Measurements from ENCODE around the gene SOCS6. TPM values are rescaled to one million over a fixed set of nuclear protein-coding genes. Genes with fewer than 3 reads are reported as not detected.
"Not testable (repeated sequence)": the region's sequence is repeated elsewhere in the genome, so short reads cannot be mapped to it uniquely, and the experiment has no call there.

SOCS6 gene
- total RNA-seq, 1 experiment from 2014 or later = 15.5 TPM

- H3K27ac ChIP-seq (ENCODE audit: low read depth, low read length, poor library complexity, severe bottlenecking) = no peak overlapping the region
- TF ChIP-seq CTCF (conservative IDR thresholded peaks at IDR 0.05; ENCODE audit: low read depth, low read length) = no peak
- no peak for TF ChIP-seq EZH2 (IDR thresholded peaks at IDR 0.05; ENCODE audit: borderline replicate concordance, low read depth, low read length, poor library complexity, severe bottlenecking)
- intact Hi-C loops (cut with micrococcal nuclease; ENCODE audit: unreplicated experiment) = no loop called here
- no peaks in the 10 kb centered on the region for H3K27me3 ChIP-seq (replicated peaks; ENCODE audit: insufficient read depth, low read depth, low read length, poor library complexity)
- H3K9me3 ChIP-seq (ENCODE audit: low read depth, low read length, poor library complexity, severe bottlenecking) = no peaks in the 10 kb centered on the region
- no peak overlapping the region for H3K4me3 ChIP-seq (ENCODE audit: low read depth, low read length, poor library complexity, severe bottlenecking)
- no TSS peak for BruUV-seq (replicated peaks)
- CTCF ChIA-PET = no interaction called here
- H3K36me3 ChIP-seq (ENCODE audit: insufficient read depth, low read length, poor library complexity, severe bottlenecking) = no peaks in the 10 kb centered on the region
- DNase-seq (ENCODE audit: low spot score) = no peak
- H3K4me1 ChIP-seq (ENCODE audit: insufficient read depth, low read length, poor library complexity, severe bottlenecking) = no peaks in the 10 kb centered on the region
- POLR2A ChIA-PET (ENCODE audit: low non-redundant PET) = no interaction called here
Measured at GRCh38 chr18:70355620-70356385, 67.0 kb downstream of the SOCS6 start.

- CTCF ChIA-PET = not testable (repeated sequence)
- peak; percentile 50 for DNase-seq (ENCODE audit: low spot score)
Measured at GRCh38 chr18:70358105-70358406, 69.2 kb downstream of the SOCS6 start.

GRCh38 chr18:70359071-70359470 lies 70.2 kb downstream of the SOCS6 start:
- Histone ChIP-seq H3K9me3 (ENCODE audit: low read depth, low read length, poor library complexity, severe bottlenecking) (no peaks in the 10 kb centered on the region), H3K4me3 (ENCODE audit: low read depth, low read length, poor library complexity, severe bottlenecking) (no peak overlapping the region), H3K4me1 (ENCODE audit: insufficient read depth, low read length, poor library complexity, severe bottlenecking) (no peaks in the 10 kb centered on the region), H3K36me3 (ENCODE audit: insufficient read depth, low read length, poor library complexity, severe bottlenecking) (no peaks in the 10 kb centered on the region), H3K27ac (ENCODE audit: low read depth, low read length, poor library complexity, severe bottlenecking) (no peak overlapping the region), H3K27me3 (replicated peaks; ENCODE audit: insufficient read depth, low read depth, low read length, poor library complexity) (no peaks in the 10 kb centered on the region)
- ChIA-PET POLR2A (ENCODE audit: low non-redundant PET) (no interaction called here), CTCF (no interaction called here)
- BruUV-seq (replicated peaks) = no TSS peak
- intact Hi-C loops (cut with micrococcal nuclease; ENCODE audit: unreplicated experiment) = no loop called here
- no peak for DNase-seq (ENCODE audit: low spot score)
- no peak for TF ChIP-seq EZH2 (IDR thresholded peaks at IDR 0.05; ENCODE audit: borderline replicate concordance, low read depth, low read length, poor library complexity, severe bottlenecking)
- TF ChIP-seq CTCF (conservative IDR thresholded peaks at IDR 0.05; ENCODE audit: low read depth, low read length) = no peak

More at GRCh38 chr18:70358105-70358406, 69.2 kb downstream of the SOCS6 start:
- H3K9me3 ChIP-seq (ENCODE audit: low read depth, low read length, poor library complexity, severe bottlenecking); BruUV-seq (replicated peaks); H3K4me3 ChIP-seq (ENCODE audit: low read depth, low read length, poor library complexity, severe bottlenecking); H3K27me3 ChIP-seq (replicated peaks; ENCODE audit: insufficient read depth, low read depth, low read length, poor library complexity); H3K4me1 ChIP-seq (ENCODE audit: insufficient read depth, low read length, poor library complexity, severe bottlenecking); intact Hi-C loops (cut with micrococcal nuclease; ENCODE audit: unreplicated experiment); H3K36me3 ChIP-seq (ENCODE audit: insufficient read depth, low read length, poor library complexity, severe bottlenecking); POLR2A ChIA-PET (ENCODE audit: low non-redundant PET); H3K27ac ChIP-seq (ENCODE audit: low read depth, low read length, poor library complexity, severe bottlenecking): not testable (repeated sequence)

GRCh38 chr18:70362258-70362657 lies 73.4 kb downstream of the SOCS6 start:
- Histone ChIP-seq H3K4me1 (ENCODE audit: insufficient read depth, low read length, poor library complexity, severe bottlenecking) (no peaks in the 10 kb centered on the region), H3K27ac (ENCODE audit: low read depth, low read length, poor library complexity, severe bottlenecking) (no peak overlapping the region), H3K9me3 (ENCODE audit: low read depth, low read length, poor library complexity, severe bottlenecking) (no peaks in the 10 kb centered on the region), H3K4me3 (ENCODE audit: low read depth, low read length, poor library complexity, severe bottlenecking) (no peak overlapping the region), H3K36me3 (ENCODE audit: insufficient read depth, low read length, poor library complexity, severe bottlenecking) (no peaks in the 10 kb centered on the region), H3K27me3 (replicated peaks; ENCODE audit: insufficient read depth, low read depth, low read length, poor library complexity) (no peaks in the 10 kb centered on the region)
- intact Hi-C loops (cut with micrococcal nuclease; ENCODE audit: unreplicated experiment) = no loop called here
- ChIA-PET POLR2A (ENCODE audit: low non-redundant PET) (no interaction called here), CTCF (no interaction called here)
- no peak for TF ChIP-seq EZH2 (IDR thresholded peaks at IDR 0.05; ENCODE audit: borderline replicate concordance, low read depth, low read length, poor library complexity, severe bottlenecking)
- no peak for TF ChIP-seq CTCF (conservative IDR thresholded peaks at IDR 0.05; ENCODE audit: low read depth, low read length)
- no peak for DNase-seq (ENCODE audit: low spot score)
- BruUV-seq (replicated peaks) = no TSS peak
